COR-L47 (cell line): Measurements from ENCODE around the gene CBY2.

ENCODE experiments used
- DNase-seq: peaks from one replicate; lab custom pipeline; 2025; lab: John Stamatoyannopoulos, UW

CBY2 gene

DNA sequence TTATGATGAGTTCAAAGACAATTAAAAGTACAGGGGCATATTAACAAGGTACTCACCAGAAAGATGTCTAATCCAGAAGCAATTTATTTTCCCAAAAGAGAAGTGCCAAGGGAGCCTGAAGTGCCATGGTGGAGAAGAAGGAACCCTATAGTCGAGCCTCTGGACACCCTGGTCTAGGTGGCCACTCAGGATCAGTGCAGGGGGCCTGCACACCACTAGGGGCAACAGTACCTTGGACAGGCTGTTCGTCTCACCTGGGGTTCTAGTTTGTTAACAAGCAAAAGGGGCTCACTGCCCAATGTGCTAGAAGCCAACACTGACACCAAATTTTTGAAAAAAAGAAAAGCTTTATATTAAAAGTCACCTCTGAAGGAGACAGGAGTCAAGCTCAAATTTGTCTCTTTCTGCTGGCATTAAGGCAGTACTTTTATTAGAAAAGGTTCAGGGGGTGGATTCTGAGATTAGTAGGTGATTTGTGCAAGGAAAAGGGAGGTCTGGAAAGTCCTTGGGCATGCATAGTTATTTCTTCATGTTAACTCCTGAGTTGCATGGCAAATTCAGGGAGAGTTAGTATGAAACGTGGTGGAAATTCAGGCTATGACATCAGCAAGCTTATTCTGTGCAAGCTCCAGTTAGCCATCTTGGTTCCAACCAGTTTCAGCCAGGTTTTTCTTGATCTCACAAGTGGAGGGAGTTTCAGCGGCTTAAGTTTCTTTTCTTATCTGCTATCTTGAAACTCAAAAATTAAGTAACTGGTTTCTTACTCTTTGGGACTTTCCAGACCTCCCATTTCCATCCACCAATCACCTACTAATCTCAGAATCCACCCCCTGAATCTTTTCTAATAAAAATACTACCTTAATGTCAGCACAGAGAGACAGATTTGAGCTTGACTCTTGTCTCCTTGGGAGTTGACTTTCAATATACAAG is 884 bp upstream of the CBY2 start:
- no peak for DNase-seq

DNA sequence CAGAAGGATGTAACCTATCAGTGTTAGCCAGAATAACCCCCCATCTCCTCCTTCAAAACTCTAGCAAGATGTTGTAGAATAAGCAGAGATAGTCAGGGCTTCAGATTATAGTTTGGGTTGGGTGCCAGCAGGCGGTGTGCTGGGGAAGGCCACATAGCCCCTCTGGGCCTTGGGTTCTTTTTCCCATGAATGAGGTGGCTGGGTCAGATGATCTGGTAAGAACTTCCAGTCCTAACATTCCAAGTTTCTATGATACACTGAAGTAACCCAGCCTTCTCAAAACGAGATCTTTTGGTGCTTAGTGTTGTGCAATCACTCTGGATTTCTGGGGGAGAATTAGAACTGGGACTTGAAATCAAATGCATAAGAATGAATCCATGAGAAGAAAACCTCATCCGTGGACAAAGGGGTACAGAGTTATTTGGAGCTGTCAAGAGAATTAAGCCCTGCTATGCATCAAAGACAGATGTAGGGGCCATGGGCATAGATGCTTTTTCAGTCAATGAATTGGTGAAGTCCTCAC is 810 bp downstream of the CBY2 start:
- no peak for DNase-seq

DNA sequence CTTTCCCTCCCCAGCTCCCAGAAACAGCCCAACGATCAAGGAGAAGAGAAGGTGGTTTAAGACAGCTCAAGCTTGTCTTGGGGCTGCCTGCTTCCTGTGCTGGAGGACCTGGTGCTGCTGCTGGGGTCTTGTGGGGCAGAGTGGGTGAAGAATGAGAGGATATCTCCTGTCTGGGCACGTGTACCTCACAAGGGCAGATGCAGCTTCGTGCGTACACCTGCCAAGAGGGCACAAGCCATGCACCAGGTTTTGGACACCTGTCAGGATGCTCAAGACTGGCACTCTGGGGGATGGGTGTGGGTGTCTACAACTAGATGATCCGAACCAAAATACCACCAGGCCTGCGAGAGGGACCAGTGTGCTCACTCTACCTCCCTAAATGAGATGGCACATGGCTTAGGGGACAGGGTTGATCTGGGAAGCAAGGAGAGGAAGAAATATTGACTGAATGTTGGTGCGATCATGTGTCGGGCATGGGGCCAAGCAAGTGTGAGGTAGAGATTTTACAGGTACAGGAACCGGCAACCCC is 2.2 kb downstream of the CBY2 start:
- DNase-seq: no peak

DNA sequence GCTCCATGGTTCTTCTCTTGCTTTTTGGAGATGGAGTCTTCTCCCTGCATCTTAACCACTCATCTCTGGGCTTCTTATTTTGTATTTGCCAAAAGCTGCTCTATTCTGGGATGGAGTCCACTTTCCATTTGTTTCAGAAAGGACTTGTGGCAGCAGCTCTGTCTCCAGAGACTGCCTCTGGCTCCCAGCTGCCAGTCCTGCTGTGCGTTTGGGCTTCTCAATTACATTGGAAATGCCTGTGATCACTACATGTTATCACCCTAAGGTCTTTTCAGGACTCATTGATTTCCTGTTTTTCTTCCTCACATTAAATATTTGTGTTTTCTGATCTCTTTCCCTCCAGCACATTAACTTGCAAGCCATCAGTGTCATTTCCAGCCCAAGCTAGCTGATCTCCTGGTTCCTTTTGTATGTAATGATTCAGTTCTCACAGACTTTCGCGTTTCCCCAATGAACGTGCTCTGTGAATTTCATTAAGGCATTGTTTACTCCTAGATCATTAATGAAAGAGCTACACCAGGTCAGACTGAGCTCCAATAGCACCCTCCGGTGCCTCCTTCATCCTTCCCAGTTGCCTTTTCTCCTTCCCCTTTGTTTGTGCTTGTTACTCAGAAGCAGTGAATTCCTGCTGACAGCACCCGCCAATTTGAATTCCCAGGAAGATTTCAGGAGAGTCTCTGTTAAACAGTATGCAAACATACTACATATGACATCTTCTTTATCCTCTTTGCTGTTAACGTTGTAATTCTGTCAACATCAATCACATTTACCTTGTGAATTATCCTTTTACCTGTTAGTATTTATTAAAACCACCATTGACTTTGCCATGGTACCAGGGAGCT is 3.0 kb downstream of the CBY2 start:
- no peak for DNase-seq

DNA sequence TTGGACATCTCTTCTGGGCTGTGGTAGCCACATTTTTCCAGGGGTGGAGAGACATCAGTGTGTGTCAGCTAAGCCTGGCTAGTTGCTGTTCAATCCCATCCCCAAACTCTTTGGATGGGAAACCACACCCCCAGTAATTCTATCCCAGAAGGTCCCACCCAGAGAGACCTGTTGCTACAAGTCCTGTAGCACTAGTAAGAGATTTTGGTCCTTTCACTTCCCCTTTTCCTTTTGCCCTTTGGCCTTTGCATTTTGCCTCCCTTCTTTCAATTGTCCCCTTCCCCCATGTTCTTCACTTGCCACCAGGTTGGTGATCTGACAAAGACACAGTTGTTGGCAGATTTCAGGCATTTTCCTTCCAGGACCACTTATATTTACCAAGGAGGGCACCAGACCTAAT is 3.8 kb downstream of the CBY2 start:
- no peak for DNase-seq

DNA sequence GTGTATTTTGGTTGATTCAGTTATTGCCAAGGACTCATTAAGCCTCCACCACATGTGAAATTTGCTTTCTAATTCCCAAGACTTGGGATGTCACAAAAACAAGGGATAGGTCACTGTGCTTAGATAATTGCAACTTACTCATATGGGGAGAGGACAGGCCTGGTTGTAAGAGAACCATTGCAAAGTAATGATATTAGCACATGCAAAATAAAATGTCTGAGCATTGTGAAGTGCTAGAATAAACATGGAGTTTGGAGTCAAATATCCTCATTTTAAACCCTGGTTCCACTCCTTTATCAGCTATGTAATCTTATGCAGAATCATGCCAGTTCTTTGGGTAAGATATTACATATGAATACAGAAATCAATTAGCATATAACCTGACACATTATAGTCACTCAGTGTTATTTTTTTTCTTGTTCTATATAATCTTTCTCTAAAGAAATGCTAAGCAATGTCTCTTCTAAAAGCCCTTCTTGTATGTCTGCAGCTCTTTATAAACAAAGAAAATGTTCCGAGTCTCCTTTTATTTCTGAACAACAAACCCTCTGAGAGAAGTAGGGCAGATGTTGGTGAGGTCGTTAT is 5.5 kb downstream of the CBY2 start:
- no peak for DNase-seq

DNA sequence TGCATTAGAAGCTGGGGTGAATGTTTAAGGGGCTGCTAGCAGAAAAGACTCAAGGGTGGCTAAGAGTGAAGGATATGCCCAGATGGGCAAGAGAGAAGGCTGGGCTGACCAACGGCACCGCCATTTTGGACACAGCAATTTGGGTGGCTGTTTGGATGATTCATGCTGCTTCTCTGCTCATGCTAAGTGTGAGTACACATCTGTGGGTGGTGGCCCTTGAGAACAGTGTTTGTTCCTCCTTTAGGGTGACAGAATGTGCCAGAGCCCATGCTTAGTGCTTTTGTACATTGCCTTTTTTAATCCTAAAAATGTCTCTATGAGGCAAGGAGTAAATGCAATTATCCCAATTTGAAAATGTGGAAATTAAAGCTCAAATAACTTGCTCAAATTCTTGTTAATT is 9.8 kb downstream of the CBY2 start:
- no peak for DNase-seq

DNA sequence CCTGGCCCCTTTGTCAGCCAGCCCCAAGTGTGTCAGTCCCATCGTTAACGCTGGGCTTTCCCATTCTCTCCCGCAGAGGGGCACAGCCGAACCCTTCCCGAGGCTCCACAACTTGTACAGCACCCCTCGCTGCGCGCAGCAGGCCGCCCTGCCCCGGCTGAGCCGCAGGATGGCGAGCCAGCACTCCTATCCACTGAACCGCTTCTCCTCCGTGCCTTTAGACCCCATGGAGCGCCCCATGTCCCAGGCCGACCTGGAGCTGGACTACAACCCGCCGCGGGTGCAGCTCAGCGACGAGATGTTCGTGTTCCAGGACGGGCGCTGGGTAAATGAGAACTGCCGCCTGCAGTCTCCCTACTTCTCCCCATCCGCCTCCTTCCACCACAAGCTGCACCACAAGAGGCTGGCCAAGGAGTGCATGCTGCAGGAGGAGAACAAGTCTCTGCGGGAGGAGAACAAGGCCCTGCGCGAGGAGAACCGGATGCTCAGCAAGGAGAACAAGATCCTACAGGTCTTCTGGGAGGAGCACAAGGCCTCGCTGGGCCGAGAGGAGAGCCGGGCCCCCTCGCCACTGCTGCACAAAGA is 11.1 kb downstream of the CBY2 start:
- DNase-seq: no peak

DNA sequence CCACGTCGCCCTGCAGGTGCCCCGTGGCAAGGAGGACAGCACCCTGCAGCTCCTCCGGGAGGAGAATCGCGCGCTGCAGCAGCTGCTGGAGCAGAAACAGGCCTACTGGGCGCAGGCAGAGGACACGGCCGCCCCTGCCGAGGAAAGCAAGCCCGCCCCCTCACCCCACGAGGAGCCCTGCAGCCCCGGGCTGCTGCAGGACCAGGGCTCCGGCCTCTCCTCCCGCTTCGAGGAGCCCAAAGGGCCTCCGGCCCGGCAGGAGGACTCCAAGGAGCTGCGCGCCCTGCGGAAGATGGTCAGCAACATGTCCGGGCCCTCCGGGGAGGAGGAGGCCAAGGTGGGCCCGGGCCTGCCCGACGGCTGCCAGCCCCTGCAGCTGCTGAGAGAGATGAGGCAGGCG is 11.6 kb downstream of the CBY2 start:
- DNase-seq: no peak

DNA sequence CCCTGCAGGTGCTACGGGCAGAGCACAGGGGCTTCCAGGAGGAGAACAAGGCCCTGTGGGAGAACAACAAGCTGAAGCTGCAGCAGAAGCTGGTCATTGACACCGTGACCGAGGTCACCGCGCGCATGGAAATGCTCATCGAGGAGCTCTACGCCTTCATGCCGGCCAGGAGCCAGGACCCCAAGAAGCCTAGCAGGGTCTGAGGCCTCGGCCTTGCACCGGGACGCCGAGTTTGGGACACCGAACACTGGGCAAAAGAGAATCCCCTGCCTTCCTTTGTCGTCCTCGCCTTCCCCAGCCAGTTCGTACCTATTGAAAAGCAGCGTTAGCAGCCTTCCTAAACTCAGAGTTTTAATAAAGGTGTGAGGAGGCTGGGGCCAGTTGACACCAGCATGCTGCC is 12.1 kb downstream of the CBY2 start:
- no peak for DNase-seq

DNA sequence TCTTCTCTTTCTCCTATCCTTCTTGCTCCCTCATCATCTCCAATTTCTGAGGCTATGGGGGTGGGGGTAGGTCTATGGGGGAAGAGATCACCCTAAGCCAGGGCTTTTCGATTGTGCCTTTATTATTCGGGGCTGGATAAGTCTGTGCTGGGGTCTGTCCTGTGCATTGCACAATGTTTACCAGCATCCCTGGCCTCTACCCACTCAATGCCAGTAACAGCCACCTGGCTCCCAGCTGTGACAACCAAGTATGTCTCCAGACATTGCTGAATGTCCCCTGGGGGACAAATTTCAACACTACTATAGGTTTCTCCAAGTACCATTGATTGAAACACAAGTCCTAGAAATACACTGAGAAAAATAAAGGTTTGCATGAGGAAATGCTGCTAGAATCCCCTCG is 13.2 kb downstream of the CBY2 start:
- DNase-seq: no peak

DNA sequence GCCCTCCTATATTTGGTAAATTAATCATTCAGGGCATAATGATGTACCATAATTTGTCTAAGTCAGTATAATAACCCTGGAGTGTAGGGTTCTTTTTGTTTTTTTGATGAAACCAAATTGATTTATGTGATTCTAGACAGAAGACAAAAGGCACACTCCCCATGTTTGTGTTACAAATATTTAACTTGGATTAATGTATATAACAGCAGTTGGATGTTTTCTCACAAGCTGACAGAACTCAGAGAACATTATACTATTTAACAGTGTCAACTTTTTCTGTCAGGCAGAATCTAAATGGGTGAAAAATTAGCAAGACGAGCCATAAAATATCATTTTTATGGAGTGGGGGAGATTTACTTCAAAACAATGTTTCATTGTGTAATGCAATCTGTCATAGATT is 15.2 kb downstream of the CBY2 start:
- no peak for DNase-seq

DNA sequence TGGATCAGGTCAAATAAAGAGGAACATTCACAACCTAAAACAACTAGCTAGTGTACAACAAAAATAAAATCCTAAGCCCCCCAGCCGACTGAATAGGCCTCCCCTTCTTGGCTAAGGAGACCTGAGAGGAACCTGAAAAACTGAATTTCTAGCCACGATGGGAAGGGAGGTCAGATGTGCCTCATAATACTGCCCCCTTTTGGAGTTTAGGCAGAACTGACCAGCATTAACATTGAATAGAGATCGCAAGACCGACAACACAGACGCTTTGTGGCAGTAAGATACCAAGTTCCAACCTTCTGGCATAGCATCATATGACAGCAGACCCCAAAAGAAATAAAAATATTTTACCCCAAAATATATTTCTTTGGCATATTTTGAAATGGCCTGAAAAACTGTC is 15.9 kb downstream of the CBY2 start:
- peak; percentile 6 for DNase-seq

DNA sequence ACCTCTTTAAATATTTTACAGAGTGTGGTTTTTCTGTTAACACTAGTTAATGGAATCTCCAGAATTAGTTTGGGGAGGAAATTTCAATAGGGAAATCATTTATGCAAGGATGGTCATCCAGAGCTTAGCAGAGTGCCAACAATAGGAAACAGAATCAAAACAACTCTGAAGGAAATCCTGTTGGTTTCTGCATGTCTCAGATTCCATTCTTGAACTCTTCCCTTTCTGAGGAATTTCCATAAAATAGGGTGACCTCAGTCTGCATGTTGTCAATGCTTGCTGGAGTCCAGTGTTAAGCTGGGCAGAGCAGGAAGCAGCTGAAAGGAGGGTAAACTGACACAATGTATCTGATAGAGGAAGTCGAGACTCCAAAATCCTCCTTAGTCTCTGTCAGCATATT is 16.9 kb downstream of the CBY2 start:
- no peak for DNase-seq

DNA sequence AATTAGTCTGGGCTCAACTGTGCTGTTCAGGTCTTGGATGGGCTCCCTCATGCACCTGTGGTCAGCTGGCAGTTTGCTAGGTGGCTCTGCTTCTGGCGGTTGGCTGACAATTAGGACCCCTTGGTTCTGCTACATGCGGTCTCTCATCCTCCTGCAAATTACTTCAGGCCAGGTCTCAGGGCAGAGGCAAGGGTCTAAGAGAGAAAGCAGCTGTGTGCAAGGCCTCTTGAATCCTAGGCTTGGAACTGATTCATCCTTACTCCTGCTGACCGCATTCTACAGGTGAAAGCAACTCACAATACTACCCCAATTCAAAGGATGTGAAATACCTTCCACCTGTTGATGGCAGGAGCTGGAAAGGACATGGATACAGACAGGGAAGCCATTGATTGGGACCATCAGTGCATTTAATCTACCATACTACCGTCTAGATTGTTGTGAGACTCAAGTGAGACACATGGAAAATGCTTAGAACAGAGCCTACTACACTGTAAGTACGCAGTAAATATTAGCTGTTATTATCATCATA is 19.1 kb downstream of the CBY2 start:
- no peak for DNase-seq

DNA sequence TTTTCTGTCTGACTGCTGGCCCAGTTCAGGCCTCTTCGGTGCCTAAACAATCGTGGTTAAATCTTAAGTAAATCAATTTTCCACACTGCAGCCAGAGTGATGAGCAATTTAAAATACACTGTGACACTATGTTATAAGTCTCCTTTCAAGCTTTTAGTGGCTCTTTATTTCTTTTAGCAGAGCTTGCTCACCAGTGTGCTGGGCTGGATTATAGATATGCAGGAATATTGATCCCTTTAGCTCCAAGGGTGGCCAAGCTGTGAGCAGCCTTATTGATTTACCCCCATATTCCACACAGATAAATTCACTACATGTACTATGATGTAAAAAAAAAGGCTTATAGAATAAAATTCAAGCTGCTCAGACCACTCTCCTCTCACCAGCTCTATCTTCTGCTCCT is 21.7 kb downstream of the CBY2 start:
- no peak for DNase-seq

DNA sequence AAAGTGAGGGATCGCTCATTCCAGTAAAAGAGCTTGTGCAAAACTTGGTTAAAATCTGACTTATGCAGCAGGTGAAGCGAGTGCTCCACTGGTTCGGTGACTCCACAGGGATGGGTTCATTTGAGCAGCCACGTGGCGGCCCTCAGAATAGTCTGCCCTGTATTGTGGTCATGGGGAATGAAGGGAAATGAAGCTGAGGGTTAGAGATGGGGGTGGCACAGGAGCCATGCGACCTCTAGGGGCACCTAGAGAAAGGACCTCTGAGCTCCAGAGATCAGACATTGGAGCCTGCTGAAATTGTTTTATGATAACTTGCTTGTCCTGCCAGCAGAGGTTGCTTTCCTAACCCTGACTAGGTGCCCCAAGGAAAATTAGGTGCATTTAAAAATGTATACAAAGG is 26.6 kb downstream of the CBY2 start:
- DNase-seq: no peak

DNA sequence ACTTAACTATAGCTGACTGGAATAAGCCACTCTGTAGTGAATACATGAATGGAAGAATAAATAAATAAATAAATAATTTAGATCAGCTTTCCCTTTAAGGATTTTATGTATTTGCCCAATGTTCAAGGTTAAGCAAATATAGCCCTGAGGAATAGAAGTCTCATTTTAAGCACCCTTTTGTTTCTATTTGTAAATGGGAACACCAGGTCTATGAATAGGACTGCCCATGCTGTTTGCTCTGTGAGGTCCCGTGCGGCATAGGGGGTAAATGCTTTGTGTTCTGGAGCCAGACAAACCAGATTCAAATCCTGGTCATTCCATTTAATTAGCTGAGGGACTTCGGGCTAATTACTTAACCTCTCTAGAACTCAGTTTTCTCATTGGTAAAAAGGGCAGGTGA is 29.3 kb downstream of the CBY2 start:
- no peak for DNase-seq

DNA sequence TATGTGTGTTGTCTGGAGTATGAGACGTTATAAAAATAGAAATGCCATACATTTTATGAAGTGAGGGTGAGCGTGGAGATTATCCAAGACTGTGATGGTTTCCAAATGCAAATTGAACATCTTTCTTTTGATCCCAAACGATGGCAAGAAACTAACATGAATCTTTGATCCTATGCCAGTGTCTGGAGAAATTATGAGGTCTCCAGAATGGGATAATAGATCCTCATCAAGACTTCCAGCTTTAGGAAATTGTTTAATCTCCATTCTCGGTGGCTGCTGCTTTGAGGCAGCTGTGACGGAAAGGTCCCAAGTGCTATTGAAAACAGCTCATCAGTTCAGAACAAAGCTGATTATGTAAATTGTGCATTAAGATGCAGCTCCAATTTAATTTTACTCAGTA is 30.8 kb downstream of the CBY2 start:
- no peak for DNase-seq

DNA sequence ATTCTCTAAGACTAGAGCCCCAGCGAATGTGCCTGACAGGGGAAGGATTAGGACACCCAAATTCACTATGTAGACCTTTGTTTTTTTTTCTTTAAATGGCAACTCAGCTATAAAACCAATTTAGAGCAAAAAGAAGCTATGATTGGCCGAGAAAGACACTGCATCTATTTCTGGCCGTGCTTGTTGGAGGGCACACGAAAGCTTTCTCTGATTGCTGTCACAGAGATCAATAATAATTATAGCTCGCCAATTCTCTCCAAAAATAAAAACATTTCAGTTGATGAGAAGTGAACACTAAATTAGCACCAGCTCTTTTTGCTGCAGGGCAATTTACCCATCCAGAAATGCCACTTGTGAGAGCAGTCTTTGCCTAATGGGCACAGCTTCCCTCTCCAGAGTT is 31.2 kb downstream of the CBY2 start:
- DNase-seq: no peak

DNA sequence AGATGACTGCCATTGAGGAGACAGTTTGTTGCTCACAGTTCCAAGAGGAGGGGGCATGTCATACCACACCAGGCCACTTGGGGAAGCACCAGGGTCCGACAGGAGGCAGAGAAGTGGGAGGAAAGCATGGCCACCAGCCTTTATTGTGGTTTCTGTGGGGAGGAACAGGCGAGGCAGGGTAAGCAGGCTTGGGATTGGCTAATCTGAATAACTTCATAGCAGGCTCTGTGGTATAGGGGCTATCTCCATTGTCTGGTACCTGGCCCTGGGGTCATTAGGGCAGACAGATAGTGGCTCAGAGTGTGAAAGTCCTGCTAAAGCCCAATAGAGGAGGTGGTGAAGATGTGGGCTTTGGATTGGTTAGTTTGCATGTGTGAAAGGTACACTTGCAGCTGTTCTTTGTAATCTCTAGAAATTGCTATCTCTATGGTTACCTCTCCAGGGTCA is 35.5 kb downstream of the CBY2 start:
- DNase-seq: no peak

DNA sequence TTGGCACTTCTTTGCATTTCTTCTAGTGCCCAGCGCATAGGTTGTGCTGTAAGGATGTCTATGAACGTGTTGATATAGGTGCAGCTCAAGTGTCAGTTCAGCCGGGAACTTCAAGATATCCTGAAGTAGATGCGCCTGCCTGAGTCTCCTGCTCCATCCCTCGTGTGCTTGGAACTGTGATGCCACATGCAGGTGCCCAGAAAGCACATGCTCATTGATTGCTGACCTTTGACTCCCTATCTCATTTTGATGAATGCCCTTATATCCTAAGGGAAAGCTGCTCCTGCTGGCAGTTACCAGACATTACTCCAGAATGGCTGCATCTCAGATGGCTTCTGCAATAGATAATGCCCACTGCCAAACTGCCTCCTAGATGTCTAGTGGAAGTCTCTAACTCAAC is 40.9 kb downstream of the CBY2 start:
- no peak for DNase-seq
